HG03064 (cell line): ENCODE results near the gene DDX41.
"Not testable (repeated sequence)": the region's sequence is repeated elsewhere in the genome, so short reads cannot be mapped to it uniquely, and the experiment has no call there.

ENCODE experiments used
- ATAC-seq: cut with Tn5 transposase; IDR thresholded peaks from one replicate; pipeline ENCODE4 v1.9.1; 2021; ENCODE audit warnings: low read depth; ENCODE audit not compliant: unreplicated experiment

DDX41 gene

GRCh38 chr5:177537389-177538361, 20.9 kb upstream of the DDX41 start:
- ATAC-seq, result no peak

- no peak for ATAC-seq
These were observed 19.6 kb upstream of the DDX41 start for GRCh38 chr5:177536386-177536785.

GRCh38 chr5:177535125-177535524, 18.4 kb upstream of the DDX41 start:
- ATAC-seq, result no peak

- not testable (repeated sequence) for ATAC-seq
These were observed 17.7 kb upstream of the DDX41 start for GRCh38 chr5:177534433-177534832.

- no peak for ATAC-seq
These were observed 14.6 kb upstream of the DDX41 start for GRCh38 chr5:177531209-177531940.

GRCh38 chr5:177530638-177531037, 13.9 kb upstream of the DDX41 start:
- ATAC-seq, result no peak

- ATAC-seq, result no peak
These were observed 12.8 kb upstream of the DDX41 start for GRCh38 chr5:177529247-177530203.

GRCh38 chr5:177528631-177529030, 11.9 kb upstream of the DDX41 start:
- ATAC-seq, result no peak

GRCh38 chr5:177527595-177527994, 10.8 kb upstream of the DDX41 start:
- ATAC-seq, result no peak

GRCh38 chr5:177526791-177527190, 10.0 kb upstream of the DDX41 start:
- ATAC-seq, result no peak

- ATAC-seq, result no peak
These were observed 9.4 kb upstream of the DDX41 start for GRCh38 chr5:177526191-177526590.

- ATAC-seq, result no peak
These were observed 8.3 kb upstream of the DDX41 start for GRCh38 chr5:177524941-177525655.

- no peak for ATAC-seq
These were observed 7.8 kb upstream of the DDX41 start for GRCh38 chr5:177524539-177524900.

- no peak for ATAC-seq
These were observed 7.2 kb upstream of the DDX41 start for GRCh38 chr5:177523711-177524538.

- ATAC-seq, result no peak
These were observed 4.3 kb upstream of the DDX41 start for GRCh38 chr5:177520916-177521513.

GRCh38 chr5:177520271-177520670, 3.5 kb upstream of the DDX41 start:
- ATAC-seq, result no peak

- no peak for ATAC-seq
These were observed 2.9 kb upstream of the DDX41 start for GRCh38 chr5:177519463-177520235.

- no peak for ATAC-seq
These were observed 1.2 kb downstream of the DDX41 start for GRCh38 chr5:177515580-177515979.
